Stimulated activated CD4-positive, alpha-beta T cell treated with anti-CD3 and anti-CD28 coated beads, Interleukin-1b, Interleukin-23, amount 100 ng/mL, for 48 hours (primary cell): ENCODE measurements around the gene PLEKHH2.
A peak's percentile ranks its signal among the peaks of the same experiment; 100 is the strongest.

Source experiments
- DNase-seq: peaks from one replicate; pipeline ENCODE4 v3.0.0-alpha.2; 2020

PLEKHH2 gene

DNA sequence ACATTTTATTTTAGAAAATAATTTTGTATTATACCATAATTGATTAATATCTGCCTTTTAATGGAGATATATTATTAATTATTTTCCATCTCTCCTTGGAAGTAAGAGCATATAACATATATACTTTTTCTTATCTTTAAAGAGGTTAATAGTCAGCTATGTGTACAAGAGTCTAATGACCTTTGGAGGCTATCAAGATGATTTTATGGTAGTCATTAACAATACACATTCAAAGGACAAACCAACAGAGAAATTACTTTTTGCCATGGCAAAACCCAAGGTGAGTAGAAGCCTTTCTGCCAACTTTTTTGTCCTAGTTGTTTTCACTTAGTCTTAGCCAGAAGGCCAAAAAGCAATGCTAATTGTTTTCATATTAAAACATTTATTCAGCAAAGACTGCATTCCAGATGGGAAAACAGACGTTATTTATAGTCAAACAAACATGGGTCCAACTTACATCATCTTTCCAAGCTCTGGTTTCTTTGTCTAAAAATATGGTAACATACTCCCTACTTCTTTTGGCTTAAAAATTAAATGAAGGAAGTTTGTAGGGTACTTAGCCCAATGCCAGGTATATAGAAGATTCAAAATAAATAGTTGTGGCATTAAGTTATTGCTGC, 127.1 kb downstream of the PLEKHH2 start:
- DNase-seq: no peak

DNA sequence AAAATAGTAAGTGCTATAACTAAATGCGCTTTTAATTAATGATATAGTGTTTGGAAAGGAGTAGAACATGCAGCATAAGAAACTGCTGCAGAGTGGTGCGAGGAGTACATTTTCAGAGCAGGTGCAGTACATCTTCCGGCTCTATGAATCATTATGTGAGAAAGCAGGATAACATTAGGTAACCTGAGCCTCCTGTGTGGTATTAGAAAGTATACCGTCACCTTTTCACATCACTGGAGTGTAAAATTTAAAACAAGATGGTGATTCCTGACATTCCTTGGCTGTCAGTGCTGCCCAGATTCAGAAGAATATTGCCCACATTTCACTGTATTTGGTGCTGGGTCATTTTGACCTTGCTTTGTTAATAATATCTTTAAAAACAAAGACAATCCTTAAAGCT, 128.9 kb downstream of the PLEKHH2 start:
- no peak for DNase-seq

DNA sequence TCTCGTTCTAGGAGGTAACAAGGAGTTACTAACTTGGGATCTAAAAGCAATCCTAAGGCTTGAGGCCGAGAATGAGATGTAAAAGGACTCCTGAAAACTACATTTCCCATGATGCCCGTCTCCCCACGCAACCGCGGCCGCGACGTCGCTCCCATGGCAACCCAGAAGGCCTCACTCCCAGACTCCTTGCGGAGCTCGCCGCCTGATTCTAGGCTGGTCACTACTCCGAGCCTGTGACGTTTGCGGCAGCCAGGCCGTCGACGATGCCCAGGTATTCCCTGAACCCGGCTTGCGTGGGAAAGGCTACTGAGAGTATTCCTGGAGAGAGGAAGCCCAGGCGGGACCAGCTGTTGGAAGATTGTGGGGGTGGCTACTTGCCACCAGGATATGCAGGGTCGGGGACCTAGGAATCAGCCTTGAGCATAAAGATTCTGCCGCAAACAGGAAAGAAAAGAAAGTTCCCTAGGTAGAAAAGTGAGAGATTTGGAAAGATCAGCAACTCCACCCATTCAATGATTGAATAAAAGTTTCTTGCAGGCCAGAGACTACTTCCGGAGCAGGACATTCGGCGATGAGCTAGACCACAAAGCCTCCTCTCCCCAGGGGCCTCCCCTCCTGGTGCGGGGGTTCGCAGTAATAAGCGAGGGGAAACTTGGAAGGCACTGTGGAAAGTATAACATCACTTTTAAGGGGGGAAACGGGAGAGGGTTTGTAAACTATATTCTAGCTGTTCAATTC, 137.0 kb downstream of the PLEKHH2 start, which contains the start of gene DYNC2LI1:
DYNC2LI1 (plus strand) TSS at position 164 of the 738 bp plus-strand sequence; CDS start at position 264, 100 bp downstream.
- peak; percentile 87 for DNase-seq

DNA sequence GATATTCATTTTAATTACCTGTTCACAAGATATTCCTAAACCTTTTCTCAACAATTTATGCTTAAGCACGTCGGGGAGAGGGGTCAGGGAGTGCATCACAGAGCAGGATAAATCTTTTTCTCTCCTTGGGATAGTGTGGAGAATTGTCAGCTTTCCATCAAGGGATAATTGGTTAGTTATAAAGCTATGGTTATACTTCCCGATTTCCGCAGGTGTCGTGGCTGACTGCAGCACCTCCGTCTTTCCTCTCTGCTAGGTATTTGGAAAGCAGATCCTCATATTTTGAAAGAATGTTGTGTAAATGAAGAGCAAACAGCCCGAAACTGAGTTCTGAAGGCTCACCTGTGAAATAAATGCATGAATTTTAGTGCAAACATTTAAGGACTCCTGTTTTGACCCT, 137.6 kb downstream of the PLEKHH2 start:
- no peak for DNase-seq

DNA sequence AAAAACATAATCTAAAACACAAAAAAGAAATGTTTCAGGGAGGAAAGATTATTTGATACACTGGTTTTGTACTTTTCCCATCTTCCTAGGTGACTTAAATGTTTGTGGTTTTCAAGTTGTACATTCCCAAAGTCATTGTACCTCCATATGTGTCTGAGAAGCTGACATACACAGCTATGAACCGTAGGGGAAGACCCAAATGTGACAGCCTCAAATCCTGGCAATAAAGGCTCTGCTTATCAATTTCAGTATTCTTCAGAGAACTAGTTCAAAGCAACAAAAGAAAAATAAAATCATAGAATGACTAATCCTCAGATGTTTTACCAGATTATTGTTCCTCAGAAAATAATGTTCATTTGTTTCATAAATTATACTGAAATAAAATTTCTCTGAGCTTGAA, 139.3 kb downstream of the PLEKHH2 start:
- DNase-seq: peak; percentile 33

DNA sequence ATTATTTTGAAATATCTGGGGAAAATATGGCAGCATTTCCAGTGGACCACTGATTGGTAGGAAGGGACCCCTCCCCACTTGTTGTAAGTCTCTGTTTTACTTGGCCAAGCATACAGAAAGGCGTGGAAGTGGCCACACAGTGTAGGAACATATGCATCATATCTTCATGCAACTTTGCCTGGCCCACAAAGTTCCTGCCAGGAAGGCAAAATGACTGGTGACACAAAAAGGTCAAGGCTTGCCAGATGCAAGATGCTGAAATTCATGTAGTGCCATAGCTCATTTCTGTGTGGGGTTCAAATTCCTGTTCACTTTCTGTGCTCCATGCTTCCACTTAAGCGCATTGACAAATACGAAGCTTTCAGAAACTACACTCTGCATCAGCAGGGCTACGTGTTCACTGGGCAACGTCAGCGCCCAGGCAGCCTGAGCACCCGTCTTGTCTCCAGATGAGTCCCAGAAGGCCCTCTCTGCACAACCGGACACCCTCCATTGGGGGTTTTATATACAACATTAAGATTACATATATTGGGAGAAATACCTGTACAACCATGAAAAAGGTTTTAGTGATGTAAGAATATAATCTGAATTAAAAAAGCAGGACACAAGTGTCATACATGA, 140.4 kb downstream of the PLEKHH2 start:
- peak; percentile 44 for DNase-seq

DNA sequence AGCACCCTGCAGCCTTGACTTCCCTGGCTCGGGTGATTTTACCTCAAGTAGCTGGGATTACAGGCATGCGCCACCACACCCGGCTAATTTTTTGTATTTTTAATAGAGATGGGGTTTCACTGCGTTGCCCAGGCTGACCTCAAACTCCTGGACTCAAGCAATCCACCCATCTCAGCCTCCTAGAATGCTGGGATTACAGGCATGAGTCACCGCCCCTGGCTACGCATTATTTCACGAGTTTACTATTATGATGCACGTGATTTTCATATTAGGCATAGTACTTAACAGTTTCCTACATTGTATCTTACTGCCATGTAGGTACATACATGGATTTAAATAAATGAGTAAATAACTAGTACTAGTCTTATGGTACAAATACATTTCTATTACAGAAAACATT, 141.2 kb downstream of the PLEKHH2 start:
- DNase-seq: no peak

DNA sequence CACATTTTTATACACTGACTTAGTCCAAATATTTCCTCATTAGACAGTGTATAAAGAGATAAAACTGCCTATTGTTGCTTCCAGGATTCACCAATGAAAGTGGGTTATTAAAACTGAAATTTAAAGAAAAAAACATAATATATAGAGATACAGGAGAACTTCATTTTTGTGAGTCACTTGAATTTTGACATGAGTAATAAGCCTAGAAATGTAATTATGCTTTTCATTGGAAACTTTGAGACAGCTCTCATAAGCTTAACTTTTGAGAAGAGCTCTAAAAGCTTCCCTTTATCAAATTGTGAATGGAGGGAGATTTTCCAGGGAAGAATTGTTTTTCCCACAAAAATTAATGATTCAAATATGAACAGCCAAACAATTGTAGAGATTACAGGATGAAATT, 150.8 kb downstream of the PLEKHH2 start:
- no peak for DNase-seq

DNA sequence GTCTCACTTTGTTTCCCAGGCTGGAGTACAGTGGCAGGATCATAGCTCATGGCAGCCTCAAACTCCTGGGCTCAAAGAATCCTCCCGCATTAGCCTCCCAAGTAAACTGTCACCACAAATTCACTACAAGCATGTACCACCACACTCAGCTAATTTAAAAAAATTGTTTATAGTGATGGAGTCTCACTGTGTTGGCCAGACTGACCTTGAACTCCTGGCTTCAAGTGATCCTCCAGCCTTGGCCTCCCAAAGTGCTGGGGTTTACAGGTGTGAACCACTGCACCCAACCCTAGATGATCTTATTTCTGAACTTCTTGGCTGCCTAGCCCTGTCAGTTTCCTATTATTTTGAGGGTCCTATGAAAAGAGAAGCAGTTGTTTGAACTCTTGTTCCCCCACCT, 151.6 kb downstream of the PLEKHH2 start:
- no peak for DNase-seq

DNA sequence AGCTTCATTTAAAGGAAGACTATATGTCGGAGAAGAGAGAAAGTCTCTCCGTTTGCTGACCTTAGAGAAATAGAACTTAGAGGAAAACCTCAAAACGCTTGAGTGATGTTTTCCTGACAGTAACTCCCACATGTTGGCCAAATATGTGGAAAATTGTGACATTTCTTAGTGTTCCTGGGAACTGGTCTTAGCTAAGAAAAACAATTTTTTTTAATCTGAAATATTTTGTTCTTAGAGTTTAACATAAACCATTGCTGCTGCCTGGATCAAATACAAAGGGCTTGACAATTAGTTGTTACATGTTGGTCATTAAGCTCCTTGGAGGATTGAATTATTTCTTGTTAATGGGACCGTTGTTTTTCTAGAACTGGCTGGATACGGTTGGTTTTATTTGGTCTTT, 153.1 kb downstream of the PLEKHH2 start:
- no peak for DNase-seq

DNA sequence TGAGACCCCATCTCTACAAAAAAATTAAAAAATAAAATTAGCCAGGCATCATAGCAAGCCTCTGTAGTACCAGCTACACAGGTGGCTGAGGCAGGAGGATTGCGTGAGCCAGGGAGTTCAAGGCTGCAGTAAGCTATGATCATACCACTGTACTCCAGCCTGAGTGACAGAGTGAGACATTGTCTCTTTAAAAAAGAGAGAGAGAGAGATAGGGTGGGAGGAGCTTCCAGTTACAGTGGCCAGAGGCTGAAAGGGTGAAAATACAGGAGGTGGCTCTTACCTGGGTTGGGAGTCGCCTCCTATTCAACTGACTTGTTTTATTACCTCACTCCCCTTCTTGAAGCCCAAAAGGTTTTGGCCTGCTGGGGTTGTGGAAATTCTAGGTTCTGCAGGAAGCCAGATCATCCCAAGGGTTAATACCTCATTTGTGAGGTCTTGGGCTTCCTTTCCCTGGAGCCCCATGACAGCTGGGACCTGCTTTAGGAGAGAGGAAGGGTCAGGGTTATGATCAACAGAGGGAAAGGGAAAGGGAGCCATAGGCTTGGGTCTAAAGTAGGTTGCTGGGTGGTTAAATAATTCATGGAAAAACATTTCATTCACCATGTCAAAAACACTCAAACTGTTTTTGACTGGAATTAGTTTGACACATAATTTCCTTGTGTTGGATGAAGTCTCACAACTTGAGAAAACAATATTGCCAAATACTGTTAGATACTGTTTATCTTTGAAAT, 154.1 kb downstream of the PLEKHH2 start:
- no peak for DNase-seq

DNA sequence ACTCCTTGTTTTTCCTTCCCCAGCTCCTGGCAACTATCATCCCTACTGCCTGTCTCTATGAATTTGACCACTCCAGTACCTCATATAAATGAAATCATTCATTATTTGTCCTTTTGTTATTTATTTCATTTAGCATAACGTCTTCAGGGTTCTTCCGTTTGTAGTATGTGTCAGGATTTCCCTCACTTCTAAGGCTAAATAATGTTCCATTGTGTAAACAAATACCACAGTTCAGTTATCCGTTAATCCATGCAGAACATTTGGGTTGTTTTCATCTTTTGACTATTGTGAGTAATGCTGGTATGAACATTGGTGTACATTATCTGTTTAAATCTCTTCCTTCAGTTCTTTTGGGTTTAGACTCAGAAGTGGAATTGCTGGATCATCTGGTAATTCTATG, 155.6 kb downstream of the PLEKHH2 start:
- no peak for DNase-seq

DNA sequence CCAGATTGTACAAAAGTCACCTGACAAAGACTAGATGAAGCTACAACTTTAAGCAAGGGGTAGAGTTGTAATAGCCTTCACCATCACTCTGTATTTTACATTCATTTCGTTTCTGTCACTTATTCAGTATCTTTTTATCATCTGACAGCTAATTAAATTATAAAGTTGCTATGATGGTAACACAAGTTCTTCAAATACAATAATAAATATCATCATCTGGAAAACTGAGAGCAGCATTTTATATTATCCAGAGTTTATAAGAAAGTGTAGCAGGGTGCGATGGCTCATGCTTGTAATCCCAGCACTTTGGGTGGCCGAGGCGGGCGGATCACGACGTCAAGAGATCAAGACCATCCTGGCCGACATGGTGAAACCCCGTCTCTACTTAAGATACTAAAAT, 157.9 kb downstream of the PLEKHH2 start:
- DNase-seq: no peak

DNA sequence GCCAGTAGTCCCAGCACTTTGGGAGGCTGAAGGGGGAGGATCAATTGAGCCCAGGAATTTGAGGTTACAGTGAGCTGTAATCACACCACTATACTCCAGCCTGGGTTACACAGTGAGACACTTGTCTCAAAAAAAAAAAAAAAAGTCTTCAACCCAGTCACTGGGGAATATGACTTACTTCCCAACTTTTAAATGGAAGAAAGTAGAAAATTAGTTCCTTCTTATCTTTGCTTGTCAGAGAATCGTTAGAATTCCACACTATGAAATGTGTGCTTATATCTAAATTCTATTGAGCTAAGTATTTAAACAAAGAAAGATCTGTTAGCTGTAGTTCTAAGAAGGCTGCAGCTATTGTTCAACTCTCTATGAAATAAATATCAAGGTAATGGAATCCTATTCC, 159.1 kb downstream of the PLEKHH2 start:
- DNase-seq: no peak

DNA sequence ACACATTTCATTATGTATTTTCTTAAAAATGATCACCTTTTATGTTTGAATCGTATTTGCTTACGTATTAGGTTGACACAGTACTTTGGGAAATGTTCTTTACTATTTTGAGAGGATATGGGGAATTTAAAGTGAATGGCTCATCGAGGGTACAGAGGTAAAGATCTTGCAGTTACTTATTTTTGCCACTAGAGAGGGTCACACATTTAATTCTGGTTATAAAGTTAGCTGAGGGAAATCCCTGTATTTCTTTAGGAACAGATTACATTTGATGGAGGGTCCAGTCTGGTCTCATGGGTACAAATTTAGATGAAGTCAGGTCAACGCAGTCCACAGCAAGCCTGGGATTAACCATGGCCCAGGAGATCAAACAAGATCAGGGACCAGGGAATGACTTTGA, 161.2 kb downstream of the PLEKHH2 start:
- DNase-seq: no peak

DNA sequence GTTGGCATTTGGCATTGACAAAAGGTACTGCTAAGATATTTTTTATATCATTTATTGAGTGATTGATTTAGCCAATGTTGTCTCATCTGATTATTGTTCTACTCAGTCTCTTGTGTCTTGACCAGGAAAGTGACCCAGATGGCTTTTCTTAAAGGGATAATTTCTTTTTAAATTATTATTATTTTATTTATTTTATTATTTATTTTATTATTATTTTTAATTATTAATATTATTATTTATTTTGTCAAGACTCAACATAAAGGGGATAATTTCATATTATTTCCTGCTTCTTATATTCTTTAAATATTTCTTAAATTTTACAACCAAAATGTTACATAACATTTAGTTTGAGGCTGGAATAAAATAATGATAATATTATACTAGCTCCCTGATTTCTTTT, 163.8 kb downstream of the PLEKHH2 start:
- DNase-seq: no peak

DNA sequence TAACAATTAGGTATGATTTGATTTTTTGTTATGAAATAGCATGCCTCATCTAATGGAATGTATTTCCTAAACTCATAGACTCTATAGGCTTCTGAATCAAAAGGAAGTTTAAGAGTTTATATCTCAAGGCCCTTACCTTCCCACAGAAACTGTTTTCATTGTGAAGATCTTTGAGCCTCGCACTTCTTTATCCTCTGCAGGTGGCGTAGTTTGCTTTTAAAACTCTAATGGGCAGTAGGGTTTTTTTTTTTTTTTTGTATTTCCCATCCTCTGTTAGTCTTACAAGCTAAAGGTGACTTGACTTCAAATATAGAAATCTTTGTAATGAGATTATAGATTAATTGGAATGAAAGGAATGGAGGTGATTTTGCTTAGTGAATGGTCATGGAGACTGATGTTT, 165.1 kb downstream of the PLEKHH2 start:
- no peak for DNase-seq

DNA sequence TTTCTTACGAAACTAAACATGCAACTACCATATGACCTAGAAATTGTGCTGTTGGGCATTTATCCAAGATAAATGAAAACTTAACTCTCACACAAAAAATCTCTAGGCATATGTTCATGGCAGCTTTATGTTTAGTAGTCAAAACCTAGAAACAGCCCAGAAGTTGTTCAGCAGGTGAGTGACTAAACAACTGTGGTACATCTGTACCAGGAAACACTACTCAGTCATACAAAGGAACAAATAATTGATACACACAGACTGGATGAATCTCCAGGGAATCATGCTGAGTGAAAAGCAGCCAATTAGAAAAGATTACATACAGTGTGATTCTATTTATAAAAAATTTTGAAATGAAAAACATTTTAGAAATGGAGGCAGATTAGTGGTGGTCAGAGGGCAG, 166.1 kb downstream of the PLEKHH2 start:
- DNase-seq: no peak

DNA sequence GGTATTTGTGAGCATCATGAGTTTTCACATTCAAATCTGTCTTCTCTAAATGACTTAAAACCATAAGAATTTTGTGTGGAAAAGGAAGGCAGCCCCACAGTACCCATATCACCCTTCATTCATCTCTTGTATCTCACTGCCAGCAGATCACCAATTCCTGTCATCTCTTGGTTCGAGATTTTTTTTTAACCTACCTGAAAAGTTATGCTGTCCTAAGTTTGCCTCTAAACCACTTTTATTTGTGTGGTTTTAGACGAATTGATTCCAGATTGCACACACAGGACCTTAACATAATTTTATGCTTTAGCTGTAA, 169.6 kb downstream of the PLEKHH2 start:
- DNase-seq: no peak

DNA sequence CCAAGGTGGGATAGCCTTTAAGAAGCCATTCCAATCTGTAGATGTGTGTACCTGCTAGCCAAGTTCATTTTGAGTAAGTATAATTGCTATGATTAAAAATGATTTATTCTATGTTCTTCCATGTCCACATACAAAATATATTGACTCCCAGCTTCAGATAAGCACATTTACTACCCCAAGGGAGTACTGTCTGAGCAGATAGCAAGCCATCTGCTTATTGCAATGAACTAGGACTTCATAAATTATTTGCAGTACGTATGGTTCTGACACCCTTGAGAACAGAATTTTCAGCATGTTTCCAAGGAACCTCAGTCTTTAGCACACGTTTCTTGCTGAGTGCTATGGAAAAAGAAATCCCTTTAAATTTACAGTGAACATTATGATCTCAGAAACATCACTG, 173.4 kb downstream of the PLEKHH2 start:
- no peak for DNase-seq

DNA sequence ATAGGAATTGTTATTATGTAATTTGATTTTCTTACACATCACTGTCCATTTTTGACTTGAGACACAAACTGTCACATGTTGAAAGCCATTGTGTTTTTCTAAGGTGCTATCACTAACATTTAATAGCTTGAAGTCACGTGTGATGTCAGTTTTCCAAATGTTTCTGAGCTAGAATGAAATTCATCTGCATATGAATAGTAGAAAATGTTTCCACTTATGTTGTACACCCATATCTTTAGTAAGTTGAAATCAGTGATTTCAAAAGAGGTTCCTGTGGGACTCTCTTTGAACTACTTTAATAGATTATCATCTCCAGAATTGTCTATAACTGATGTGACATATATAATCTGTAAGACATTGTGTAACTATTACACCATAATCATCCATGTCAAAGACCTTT, 173.8 kb downstream of the PLEKHH2 start:
- DNase-seq: no peak

DNA sequence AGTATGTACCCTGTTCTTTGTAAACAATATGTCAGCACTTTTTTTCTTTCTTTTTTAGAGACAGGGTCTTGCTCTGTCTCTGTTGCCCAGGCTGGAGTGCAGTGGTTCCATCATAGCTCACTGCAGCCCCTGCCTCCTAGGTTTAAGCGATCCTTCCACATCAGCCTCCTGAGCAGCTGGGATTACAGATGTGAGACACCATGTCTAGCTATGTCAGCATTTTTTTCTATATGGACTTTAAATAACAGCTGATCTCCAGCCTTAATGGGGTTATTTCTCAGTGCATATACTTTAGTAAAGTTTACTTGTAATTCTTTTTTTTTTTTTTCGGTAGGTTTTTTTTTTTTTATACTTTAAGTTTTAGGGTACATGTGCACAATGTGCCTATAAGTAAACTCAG, 174.9 kb downstream of the PLEKHH2 start:
- DNase-seq: no peak

DNA sequence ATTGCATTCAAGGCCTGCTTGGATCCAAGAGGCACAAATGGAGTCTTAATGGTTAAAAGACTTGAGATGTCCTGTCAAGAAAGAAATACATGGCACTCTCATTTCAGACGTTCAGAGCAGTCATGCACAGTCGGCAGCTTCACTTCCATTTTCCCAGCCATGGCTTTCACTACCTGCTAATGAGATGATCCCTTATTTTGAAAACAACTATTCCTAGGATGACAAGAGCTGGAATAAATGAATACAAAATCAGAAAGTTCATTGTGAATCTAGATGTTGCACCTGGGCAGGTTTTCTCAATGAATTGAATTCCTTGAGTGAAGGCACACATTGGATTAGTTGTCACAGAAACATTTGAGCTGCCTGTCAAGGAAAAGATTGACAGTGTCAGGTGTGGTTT, 175.9 kb downstream of the PLEKHH2 start:
- no peak for DNase-seq

DNA sequence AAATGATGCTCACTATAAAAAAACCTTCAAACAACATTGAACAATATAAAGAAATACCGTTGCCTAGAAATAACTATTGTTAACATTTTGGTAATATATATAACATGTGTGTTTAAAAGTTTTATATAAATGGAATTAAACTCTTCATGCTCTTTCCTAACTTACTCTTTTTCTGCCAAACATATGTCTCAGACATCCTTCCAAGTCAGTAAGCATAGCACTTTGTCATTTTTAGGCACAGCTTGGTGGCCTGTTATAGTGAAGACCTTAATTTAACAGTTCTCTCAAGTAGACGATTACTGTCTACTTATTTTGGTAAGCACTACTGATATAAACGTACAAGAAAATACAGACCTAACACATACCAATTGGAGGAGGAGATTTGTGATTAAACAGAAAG, 177.7 kb downstream of the PLEKHH2 start:
- DNase-seq: no peak
